Upper lobe of right lung (tissue), 1 donor: Measurements from ENCODE around the gene LARP6. TPM values are rescaled to one million over a fixed set of nuclear protein-coding genes. Genes with fewer than 3 reads are reported as not detected.

Experiments
- ATAC-seq: fragments of 200-7000 bp; cut with Tn5 transposase; one replicate; pipeline ENCODE4 v1.9.1; 2020; ENCODE audit warnings: mild to moderate bottlenecking, moderate library complexity
- DNase-seq: peaks from one replicate; pipeline ENCODE4 v3.0.0-alpha.2; 2020
- H3K27ac ChIP-seq: fragments of 200-600 bp; one replicate; pipeline ENCODE4 v1.8.0; 2022
- H3K27me3 ChIP-seq: fragments of 200-600 bp; one replicate; pipeline ENCODE4 v1.8.0; 2022; ENCODE audit warnings: mild to moderate bottlenecking
- H3K36me3 ChIP-seq: fragments of 200-600 bp; one replicate; pipeline ENCODE4 v1.8.0; 2022
- H3K4me1 ChIP-seq: fragments of 200-600 bp; one replicate; pipeline ENCODE4 v1.8.0; 2022
- H3K4me3 ChIP-seq: fragments of 200-600 bp; one replicate; pipeline ENCODE4 v1.8.0; 2022; ENCODE audit warnings: mild to moderate bottlenecking
- H3K9me3 ChIP-seq: fragments of 200-600 bp; one replicate; pipeline ENCODE4 v1.8.0; 2022
- intact Hi-C: fragments of 100-400 bp; cut with DNase I; formaldehyde crosslinking; loops from one replicate; pipeline ENCODE4 v1.11.0; 2022
- total RNA-seq: library from RNA; stranded (reverse); fragmentation: NEBNext Ultra II Directional; extraction: Animal tissue kit (Norgen Biotek cat#: 25700); gene quantifications from one replicate; pipeline ENCODE4 v1.2.1, GENCODE V29; 2021
- TF ChIP-seq, protein P1 (sequence below): fragments of 200-600 bp; IDR thresholded peaks from one replicate; pipeline ENCODE4 v1.8.0; 2022; ENCODE audit warnings: antibody characterized with exemption
- donor health status: DM: no; HTN: yes; CAD: no; lungs with severe emphysema.

Gene LARP6
- total RNA-seq, 1 donor from 2014 or later: 6.2 TPM

- TF ChIP-seq, protein P1, sequence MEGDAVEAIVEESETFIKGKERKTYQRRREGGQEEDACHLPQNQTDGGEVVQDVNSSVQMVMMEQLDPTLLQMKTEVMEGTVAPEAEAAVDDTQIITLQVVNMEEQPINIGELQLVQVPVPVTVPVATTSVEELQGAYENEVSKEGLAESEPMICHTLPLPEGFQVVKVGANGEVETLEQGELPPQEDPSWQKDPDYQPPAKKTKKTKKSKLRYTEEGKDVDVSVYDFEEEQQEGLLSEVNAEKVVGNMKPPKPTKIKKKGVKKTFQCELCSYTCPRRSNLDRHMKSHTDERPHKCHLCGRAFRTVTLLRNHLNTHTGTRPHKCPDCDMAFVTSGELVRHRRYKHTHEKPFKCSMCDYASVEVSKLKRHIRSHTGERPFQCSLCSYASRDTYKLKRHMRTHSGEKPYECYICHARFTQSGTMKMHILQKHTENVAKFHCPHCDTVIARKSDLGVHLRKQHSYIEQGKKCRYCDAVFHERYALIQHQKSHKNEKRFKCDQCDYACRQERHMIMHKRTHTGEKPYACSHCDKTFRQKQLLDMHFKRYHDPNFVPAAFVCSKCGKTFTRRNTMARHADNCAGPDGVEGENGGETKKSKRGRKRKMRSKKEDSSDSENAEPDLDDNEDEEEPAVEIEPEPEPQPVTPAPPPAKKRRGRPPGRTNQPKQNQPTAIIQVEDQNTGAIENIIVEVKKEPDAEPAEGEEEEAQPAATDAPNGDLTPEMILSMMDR: no peak
- Histone ChIP-seq H3K9me3 (no peaks in the 10 kb centered on the region), H3K4me1 (no peaks in the 10 kb centered on the region), H3K4me3 (no peak overlapping the region), H3K27ac (no peak overlapping the region), H3K27me3 (no peaks in the 10 kb centered on the region), H3K36me3 (no peaks in the 10 kb centered on the region)
- no peak for ATAC-seq
- DNase-seq: no peak
- intact Hi-C loops: no loop called here
These were observed 18.1 kb downstream of the LARP6 start for GRCh38 chr15:70835841-70836240.

DNA sequence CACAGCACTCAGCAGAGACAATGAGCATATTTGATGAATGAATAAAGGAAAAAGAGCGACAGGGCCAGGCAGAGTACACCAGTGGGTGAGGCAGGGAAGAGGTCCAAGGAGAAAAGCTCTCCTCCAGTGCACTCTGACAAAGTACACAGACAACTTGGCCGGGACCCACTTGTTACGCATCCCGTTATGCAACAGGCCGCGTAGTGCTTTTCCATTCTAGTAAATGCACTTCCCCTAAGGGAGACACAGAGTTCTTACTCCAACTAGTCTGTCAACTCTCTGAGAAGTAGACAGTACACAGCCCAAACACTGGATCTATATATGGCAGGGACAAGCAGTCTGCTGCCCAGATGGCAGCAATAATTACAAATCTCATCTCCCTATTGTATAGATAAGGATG lies 18.5 kb downstream of the LARP6 start:
- no peak overlapping the region for H3K27ac ChIP-seq
- no peak for ATAC-seq
- intact Hi-C loops: no loop called here
- no peak overlapping the region for H3K4me3 ChIP-seq
- H3K36me3 ChIP-seq: no peaks in the 10 kb centered on the region
- no peaks in the 10 kb centered on the region for H3K9me3 ChIP-seq
- no peaks in the 10 kb centered on the region for H3K27me3 ChIP-seq
- TF ChIP-seq, protein P1: no peak
- no peaks in the 10 kb centered on the region for H3K4me1 ChIP-seq
- DNase-seq: no peak

DNA sequence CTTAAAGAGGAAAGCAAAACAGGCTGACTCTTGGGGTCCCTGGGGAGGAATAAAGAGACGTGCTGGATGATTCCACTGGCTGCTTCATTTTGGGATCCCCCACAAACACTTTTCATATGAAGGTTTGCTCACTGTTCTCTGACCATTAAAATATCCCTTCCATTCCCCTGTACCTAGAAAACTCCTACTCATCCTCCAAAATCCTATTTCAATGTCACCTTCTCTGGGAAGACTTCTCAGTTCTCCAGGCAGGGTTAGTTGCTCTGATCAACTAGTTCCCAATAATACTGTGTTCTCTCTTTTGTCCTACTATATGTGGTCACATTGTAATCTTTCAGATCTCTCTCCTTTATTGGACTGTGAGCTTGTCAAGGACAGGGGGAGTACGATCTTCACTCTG lies 19.0 kb downstream of the LARP6 start:
- Histone ChIP-seq H3K9me3 (no peaks in the 10 kb centered on the region), H3K27ac (no peak overlapping the region), H3K4me3 (no peak overlapping the region), H3K27me3 (no peaks in the 10 kb centered on the region), H3K36me3 (no peaks in the 10 kb centered on the region), H3K4me1 (no peaks in the 10 kb centered on the region)
- ATAC-seq: no peak
- DNase-seq: no peak
- intact Hi-C loops: no loop called here
- TF ChIP-seq, protein P1: no peak

DNA sequence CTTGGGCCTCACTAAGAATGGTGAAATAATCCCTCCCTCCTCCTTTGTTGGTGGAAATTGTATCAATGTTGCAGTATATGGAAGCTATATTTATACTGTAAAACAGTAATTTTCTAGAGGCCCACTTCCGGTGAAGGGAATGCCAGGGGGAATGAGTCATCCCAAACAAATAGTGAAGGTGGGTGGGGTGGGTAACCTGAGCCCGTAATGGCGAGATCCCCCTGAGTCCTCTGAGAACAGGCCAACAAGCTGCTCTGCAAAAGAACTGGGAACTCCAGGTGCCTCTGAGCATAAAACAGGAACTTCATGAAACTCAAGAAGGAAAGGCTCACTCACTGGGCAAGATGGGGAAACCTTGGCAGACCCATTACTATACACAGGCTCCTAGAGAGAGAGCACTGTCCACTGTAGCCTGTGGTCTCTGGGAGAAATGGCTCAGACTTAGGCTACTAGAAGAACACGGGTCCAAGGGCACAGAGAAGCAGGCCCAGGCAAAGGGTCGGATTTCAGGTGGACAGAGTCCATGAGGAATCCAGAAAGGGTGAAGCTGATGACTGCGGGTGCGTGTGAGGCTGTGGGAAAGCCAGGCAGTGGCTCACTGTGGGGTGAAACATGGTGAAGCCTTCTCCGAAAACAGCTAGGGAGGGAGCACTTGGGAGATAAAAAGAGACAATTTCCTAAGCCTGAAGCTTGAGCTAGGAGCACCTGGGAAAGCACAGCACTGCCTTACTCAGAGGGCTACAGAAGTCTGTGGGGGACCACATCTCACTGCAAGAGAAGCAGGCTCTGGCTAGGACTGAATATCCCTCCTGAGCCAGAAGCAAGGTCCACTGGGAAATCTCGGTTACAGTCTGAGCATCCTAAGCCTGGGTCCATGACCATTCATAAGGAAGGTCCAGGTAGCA lies 19.8 kb downstream of the LARP6 start:
- H3K9me3 ChIP-seq: no peaks in the 10 kb centered on the region
- no peaks in the 10 kb centered on the region for H3K4me1 ChIP-seq
- H3K27ac ChIP-seq: no peak overlapping the region
- H3K36me3 ChIP-seq: no peaks in the 10 kb centered on the region
- TF ChIP-seq, protein P1: no peak
- ATAC-seq: no peak
- DNase-seq: no peak
- intact Hi-C loops: no loop called here
- H3K27me3 ChIP-seq: no peaks in the 10 kb centered on the region
- H3K4me3 ChIP-seq: no peak overlapping the region

- Histone ChIP-seq H3K9me3 (no peaks in the 10 kb centered on the region), H3K27me3 (no peaks in the 10 kb centered on the region), H3K4me3 (no peak overlapping the region), H3K27ac (no peak overlapping the region), H3K4me1 (no peaks in the 10 kb centered on the region), H3K36me3 (no peaks in the 10 kb centered on the region)
- intact Hi-C loops: no loop called here
- ATAC-seq (no peak), DNase-seq (no peak)
- TF ChIP-seq, protein P1: no peak
These were observed 20.5 kb downstream of the LARP6 start for GRCh38 chr15:70833422-70833821.
